Stimulated activated effector memory CD8-positive, alpha-beta T cell treated with anti-CD3 and anti-CD28 coated beads, Interleukin-12 subunit alpha, Interleukin-12 subunit beta, amount 100 ng/mL, for 72 hours (primary cell): ENCODE results near the gene CXorf49.

Experiments used
- ATAC-seq: fragments of 150-1000 bp; cut with Tn5 transposase; 2 replicates; pipeline ENCODE4 v1.10.0; 2021
- DNase-seq, 2 donors: peaks; one replicate each; pipeline ENCODE4 v3.0.0; 2021 to 2022; ENCODE audit warnings: low spot score in 2 of 2
- H3K27ac Mint-ChIP-seq: one replicate; pipeline ENCODE4 v1.8.0; 2022; ENCODE audit warnings: mild to moderate bottlenecking, mixed read lengths
- H3K36me3 Mint-ChIP-seq: one replicate; pipeline ENCODE4 v1.8.0; 2022; ENCODE audit warnings: mild to moderate bottlenecking, mixed read lengths
- H3K4me1 Mint-ChIP-seq: one replicate; pipeline ENCODE4 v1.8.0; 2022; ENCODE audit warnings: mixed read lengths
- H3K4me3 Mint-ChIP-seq: one replicate; pipeline ENCODE4 v1.8.0; 2022; ENCODE audit warnings: mild to moderate bottlenecking, mixed read lengths
- H3K9me3 Mint-ChIP-seq: one replicate; pipeline ENCODE4 v1.8.0; 2022; ENCODE audit warnings: mixed read lengths

Gene CXorf49

DNA sequence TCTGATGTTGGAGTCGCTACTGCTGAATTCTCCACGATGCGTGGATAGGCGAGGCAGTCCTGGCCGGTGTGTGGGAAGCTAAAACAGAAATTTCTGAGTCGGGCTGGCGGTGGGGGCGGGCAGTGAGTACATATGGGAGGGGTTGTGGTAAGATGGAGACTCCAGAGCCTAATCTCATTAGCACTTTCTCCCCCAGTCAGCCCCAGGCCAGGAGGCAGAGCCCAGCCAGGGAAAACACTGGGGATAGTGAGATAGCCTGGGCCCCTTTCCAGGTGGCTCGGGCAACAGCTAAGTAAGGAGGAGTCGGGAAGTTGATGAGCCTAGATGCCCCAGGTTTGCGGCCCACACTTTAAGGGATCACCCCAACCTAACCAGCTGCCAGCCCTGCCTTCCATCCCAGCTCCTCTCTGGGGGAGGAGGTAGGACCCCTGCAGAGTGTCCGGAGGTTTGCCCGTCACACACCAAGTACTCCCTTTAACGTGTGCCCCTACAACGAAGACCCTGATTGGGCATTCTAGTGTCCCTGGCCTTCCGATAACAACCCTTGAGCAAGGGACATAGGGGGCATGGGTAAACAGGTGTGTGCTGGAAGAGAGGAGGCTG, 53.1 kb downstream of the CXorf49 start:
- Mint-ChIP-seq H3K4me1 (peaks cover 23% of the 10 kb centered on the region), H3K4me3 (no peak overlapping the region), H3K9me3 (no peaks in the 10 kb centered on the region), H3K36me3 (no peaks in the 10 kb centered on the region), H3K27ac (no peak overlapping the region)
- DNase-seq (no peak), ATAC-seq (no peak)
